ENCODE data around the gene FRMD1.

Gene FRMD1

DNA sequence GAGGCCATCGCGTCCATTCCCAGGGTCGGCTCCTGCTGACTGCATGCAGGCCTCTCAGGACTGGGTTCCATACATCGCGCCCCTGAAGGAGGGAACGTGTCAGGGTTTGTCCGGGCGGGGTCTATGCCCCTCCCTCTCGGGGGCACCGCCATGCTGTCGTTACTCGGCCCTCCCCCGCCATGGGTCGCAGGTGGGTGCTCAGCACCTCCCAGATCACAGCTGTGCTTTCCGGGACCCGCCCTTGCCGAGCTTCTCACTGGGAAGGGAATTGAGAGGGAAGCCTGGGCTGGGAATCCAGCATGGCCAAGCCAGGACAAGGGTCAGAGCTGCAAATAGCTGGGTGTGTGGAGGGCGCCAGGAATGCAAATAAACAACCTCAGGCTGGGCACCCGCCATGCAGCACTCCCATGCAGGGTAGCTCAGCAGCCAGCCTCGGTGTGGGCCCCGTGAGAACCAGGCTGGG, at the start of gene FRMD1:
FRMD1 (minus strand) TSS at position 270 of the 463 bp plus-strand sequence; CDS start at position 152, 118 bp downstream.
- no peak for DNase-seq

DNA sequence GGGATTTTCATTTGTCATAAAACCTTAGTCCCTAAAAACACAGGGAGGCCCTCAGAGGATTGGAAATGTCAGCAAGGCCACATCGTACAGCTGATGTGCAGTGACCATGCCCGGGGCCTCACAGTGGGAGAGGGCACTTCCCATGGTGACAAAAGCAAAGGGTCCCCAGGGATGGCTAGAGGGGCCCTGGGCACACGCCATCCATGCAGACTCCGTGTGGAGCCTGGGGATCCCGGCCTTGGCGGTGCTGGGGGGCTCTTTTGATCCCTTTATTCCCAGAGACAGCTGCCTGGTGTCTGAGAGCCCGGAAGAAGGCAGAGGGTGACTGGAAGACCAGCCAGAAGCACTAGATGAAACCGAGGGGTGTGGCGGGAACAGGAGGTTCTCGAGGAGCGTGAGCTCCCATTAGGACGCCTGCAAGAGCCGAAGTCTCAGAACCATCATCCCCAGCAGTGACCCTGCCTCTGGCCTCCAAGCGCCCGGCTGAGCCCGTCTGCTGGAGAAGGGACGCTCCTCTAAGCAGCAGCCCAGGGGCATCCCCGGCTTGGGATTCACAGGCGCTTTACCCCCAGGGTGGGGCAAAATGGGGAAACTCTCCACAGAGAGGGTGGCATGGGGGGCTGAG, 49.1 kb upstream of the FRMD1 start:
- no peak for DNase-seq

DNA sequence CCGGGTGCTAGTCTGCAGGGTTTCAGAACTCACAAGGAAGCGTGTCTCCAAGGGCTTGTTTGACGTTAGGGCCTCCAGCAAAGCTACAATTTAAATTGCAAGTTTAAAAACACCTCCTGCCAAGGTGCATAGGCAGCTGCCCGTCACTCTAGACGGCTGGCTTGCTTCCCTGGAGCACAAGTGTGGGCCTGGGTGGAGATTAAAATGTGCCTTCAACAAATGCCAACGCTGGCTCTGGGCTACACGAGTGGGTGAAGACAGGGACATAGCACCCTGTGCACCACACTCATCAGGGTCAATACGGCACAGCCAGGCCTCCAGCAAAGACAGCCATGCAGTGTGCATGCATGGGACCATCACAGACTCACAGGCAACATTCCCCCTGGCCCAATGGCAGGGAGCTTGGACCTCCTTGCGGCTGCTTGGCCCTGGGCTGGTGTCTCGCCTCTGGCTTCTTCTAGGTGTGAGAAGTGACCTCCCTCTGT, 48.4 kb upstream of the FRMD1 start:
- DNase-seq = no peak

DNA sequence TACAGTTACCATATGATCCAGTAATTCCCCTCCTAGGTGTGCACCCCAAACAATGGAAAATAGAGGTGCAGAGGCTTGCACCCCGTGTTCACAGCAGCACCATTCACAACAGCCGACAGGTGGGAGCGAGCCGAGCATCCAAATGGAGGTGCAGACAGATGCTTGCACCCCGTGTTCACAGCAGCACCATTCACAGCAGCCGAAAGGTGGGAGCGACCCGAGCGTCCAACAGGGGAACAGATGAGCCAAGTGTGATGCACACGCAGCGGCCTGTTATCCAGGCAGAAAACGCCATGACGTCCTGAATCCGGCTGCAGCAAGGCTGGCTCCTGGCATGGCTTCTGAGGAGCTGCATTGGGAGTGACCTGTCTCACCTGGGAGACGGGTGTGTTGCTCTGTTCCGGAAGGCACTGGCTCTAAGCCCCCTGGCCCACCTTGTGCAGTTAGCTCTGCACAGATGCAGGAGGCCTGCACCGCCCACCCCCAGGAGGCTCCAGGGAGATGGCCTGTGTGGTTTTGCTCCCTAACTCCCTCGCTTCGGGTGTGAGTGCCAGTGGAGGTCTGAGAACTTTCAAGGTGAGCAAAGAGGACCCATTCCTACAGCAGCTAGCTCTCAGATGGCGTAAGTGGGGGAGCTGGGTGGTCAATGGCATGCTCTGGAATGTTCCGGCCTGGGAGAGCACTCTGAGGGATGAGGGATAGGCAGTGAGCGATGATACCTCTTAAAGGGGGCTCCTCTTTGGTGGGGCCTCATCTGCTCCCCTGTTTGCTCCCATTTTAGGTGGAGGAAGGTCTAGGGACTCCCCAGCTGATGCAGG, 47.8 kb upstream of the FRMD1 start:
- DNase-seq = no peak

DNA sequence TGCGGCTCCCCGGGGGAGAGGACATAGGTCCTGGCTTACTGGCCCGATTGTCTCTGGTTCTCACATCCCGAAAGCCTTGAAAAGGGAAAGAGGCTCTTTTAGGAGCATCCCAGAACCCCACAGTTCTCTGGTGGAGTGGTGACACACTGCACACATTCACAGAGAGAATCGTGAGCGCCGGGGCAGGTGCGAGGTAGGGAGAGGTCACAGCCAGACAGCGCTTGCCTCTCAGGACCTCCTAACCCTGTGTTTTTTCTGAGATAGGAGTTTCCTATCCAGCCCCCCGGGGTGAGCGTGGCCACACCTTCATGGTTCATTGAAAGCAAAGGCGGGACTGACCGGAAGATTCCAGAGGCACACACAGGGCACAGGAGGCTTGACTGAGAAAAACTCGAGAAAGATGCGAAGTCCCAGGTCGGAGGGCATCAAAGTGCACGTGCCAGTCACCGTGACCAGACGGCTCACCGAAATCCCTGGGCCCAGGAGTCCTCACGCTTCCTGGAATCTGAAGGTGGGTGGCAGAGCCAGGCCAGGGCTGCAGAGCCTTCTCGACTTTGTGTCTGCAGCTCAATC, 46.5 kb upstream of the FRMD1 start:
- no peak for DNase-seq

DNA sequence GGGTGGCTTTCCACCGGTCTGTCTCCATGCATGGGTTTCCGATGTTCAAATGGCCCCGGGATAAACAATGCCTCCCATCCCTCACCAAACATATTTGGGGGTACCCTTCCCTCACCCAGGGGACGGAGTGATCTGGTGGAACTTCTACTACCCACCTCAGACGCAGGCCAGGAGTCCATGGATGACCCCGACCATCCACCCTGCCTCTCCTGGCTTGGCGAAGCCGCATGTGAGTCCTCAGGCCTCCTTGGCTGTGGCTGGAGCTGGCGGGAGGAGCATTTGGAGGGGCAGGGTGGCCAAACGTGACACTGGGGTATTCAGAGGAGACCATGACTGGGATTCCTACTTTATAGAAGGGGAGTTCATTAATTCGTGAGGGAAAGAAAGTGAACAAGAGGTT, 45.9 kb upstream of the FRMD1 start:
- no peak for DNase-seq

DNA sequence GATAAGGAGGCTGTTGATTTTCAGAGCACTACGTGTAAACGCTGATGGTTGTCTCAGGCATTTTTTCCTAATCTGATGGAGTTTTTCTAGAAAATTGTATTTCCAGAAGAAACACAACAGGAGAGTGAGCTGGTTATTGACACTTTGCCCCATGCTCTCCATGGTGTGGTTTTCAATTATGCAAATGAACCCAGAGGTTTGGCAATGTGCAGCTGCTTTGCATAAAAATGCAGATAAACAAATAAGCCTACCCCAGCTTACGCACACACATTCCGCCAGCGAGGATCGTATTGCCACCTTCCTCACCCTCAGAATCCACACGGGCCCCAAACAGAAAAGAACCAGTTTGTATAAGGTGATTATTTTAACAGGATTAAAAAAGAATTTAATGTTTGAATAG, 45.1 kb upstream of the FRMD1 start:
- no peak for DNase-seq

DNA sequence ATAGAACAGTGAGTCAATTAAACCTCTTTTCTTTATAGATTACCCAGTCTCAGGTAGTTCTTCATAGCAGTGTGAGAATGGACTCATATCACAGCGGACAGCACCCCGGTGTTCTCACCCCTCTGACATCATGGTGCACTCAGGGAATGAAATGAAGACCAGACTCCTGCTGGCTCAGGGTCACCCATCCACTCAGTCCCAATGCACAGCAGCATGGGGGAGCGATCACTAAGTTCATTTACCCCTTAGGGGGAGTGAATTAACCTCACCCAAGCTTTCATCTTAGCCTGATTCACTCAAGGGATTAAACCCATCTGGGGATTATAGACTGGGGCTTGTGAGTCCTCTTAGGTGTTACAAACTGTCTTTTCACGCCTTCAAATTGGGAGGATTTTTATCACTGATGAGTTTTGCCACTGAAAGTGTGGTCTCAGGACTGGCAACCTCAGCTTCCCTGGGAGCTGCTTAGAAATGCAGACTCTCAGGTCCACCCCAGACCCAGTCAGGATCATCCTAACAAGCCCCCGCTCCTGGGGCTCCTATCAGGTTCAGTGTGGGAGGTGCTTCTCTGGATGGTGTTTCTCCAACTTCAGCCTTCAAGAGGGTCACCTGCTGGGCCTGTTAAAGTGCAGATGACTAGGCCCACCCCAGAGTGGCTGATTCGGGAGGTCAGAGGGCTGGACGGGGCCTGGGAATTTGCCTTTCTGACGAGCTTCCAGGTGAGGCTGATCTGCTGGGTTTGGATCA, 44.3 kb upstream of the FRMD1 start:
- no peak for DNase-seq

DNA sequence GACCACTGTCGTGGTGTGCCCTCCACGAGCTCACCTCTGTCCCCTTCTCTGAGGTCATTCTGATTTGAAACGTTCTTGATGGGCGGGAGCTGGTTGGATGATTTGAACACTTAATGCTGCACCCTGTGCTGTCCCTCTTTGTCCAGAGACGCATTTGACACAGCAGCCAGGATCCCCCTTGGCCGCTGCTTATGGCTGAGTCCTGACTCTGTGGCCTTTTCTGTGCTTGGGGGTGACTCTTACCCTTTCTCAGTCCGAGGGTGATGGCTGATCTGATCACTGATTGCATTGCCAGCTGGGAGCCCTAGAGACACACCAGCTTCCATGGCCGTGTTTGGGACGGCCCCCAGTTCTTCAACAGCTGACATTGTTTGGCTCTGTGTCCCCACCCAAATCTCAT, 43.5 kb upstream of the FRMD1 start:
- no peak for DNase-seq

DNA sequence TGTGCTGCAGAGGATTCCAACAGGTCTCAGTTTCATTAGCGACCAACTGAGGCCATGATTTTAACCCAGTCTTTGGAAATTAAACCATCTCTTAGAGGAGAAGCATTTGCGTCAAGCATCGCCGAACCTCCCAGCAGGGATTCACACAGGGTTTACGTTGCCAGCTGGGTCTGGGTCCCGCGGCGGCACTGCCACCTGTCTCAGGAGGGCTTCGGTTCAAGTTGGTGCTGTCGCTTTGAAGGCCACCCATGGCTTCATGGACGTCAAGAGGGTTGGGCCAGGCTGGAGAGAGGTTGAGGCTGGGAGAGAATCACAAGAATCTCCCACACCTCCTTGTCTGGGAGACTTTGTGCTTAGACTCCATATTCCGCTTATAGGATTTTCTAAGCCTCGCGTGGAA, 43.0 kb upstream of the FRMD1 start:
- no peak for DNase-seq

DNA sequence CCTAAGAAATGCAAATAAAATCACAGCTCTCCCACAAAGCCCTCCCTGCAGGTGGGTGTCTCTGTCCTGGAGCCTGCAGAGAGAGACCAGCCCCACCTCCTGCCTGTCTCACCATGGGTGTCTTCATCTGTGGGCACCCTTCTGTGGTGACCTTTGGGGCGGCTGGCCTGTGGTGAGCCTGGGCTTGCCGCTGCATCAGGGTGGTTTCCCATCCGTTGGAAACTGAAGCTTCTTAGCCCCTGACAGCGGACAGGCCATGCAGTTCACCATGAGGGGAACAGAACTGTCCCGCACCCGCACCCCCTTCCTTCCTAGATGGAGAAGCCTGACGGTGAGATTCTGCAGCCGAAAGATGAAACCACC, 42.3 kb upstream of the FRMD1 start:
- no peak for DNase-seq

DNA sequence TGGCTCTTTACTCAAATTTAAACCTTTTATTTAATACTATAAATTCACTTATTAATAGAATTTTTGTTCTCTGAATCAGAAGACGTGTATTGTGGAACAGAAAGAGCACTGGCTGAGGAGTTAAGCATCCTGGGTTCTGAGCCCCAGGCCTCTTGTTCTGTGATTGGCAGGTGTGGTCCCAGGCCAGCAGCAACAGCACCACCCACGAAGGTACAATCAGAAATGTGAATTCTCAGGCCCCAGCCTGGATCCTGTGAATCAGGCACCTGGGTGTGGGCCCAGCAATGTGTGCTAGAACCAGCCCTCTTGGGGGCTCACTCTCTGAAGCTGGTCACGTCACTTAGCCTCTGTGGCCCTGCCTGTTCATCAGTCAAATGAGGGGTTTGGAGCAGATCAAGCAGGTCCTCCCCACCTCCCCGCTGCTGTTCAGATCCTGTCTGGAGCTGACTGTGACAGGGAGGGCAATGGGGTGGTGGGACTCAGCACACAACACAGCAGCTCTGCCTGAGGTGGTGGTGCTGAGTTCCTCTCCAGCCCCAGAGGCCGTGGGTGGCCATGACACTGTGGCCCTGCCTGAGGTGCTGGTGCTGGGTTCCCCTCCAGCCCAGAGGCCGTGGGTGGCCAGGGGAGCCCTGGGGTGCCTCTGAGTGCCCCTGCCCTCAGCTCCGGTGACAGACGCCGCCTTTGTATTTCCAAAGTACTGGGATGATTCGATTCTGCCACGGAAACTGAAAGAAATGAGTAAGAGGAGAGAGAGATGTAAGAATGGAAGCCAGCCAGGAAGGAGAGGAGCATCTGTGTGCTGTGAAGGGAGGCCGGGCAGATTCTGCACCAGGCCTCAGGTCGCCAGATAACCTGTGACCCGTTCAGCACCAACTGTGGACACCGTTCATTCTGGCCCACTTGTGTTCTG, 41.6 kb upstream of the FRMD1 start:
- no peak for DNase-seq

DNA sequence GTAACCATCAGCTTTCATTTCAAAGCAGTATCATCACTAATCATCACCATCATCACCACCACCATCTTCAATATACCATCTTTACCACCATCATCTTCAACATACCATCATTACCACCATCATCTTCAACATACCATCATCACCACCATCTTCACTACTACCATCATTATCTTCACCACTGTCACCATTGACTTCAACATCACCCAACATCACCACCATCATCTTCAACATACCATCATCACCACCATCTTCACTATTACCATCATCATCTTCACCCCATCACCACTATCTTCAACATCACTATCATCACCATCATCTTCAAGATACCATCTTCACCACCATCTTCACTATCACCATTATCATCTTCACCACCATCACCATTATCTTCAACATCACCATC, 40.5 kb upstream of the FRMD1 start:
- DNase-seq = no peak

DNA sequence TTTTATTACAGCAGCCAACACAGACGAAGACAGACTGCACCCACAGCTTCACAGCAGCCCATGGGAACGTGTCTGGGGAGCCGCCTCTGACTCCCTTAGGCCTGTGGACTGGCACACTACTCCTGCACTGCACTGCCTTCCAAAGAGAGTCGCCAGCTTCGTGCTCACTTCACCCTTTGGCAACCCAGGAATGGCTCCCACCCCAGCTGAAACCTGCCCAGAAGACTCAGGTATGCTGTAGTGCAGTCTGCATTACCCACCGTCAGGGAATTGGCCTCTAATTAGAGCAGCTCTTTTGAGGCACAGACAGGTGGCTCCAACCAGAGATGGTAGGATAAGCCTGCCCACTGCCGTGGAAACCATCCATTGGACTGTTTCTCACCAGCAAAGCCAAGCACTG, 39.9 kb upstream of the FRMD1 start:
- DNase-seq = no peak

DNA sequence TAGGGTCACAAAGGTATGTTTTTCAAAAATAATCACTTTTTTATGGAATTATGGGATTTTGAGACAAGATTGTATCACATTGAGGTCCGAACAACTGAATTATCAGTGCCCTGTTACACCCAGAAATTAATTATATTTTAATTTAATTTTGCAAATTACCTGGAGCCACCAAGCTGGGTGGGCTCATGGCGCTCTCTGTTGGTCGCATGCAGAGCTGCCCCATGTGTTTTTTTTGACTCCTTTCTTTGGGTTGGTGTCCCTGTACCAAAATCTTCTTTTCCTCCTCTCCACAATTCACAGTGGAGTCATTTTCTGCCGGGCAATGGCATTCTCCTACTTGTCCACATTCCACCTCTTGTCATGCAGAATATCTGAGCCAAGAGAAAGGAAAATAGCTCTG, 38.9 kb upstream of the FRMD1 start:
- no peak for DNase-seq

DNA sequence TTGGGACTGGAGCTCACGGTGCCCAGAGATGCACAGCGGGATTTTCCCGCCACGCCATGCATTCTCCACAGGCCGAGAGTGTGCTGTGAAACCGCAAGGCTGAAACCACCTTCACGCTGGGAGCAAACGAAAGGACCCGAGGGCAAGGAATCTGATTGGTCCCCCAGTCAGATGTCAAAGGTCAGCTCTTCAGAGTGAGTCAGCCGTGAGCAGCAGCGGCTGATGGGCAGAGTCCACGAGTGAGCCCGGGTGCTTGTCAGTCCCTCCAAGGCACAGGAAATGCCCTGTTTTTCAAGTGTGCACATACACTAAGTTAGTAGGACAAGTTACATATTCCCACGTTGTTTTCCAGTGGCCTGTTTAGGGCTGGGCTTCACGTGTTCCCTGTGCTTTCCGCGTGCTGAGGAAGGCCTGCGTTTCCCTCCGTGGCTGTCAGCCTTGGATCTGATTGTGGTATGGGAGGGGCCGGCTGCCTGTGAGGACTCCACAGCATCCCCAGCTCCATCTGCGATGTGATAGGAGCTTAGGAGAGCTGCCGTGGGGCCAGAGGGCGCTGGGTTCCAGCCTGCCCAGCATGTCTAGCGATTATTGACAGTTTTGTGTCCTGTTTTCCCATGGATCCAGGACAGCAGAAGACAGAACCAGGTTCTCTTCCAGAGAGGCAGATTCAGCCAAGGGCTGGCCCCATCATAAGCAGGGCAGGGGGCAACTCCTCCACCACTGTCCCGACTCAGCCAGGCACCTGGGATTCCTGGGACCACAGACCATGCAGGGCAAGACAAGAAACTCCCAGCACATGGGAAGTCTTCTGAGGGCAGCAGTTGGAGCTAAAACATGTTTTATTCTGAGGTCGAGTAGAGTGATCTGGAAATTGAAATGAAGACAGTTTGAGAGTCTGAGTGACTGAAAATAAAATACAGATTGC, 38.2 kb upstream of the FRMD1 start:
- DNase-seq = no peak

DNA sequence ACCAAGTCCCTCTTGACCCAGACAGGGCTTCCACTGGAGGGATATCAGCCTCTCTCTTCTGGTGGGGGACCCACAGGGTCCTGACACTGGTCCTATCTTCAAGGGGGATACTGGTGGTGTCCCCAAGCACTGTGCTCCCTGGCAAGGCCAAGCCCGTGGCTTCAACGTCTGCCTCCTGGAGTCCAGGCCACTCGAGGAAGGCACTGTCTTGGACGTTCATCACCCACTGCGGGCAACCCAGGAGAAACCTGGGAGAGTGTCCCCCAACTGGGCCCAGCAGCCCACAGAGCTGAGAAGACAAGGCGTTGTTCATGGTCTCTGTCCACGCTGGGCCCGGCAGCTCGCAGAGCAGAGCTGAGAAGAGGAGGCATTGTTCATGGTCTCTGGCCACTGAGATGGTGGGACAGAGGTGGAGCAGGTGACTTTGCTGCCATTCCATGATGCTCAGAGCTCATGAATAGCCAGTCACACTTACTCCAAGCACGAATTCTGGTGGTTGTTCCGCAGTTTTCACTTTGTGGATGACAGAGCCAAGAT, 37.5 kb upstream of the FRMD1 start:
- no peak for DNase-seq

DNA sequence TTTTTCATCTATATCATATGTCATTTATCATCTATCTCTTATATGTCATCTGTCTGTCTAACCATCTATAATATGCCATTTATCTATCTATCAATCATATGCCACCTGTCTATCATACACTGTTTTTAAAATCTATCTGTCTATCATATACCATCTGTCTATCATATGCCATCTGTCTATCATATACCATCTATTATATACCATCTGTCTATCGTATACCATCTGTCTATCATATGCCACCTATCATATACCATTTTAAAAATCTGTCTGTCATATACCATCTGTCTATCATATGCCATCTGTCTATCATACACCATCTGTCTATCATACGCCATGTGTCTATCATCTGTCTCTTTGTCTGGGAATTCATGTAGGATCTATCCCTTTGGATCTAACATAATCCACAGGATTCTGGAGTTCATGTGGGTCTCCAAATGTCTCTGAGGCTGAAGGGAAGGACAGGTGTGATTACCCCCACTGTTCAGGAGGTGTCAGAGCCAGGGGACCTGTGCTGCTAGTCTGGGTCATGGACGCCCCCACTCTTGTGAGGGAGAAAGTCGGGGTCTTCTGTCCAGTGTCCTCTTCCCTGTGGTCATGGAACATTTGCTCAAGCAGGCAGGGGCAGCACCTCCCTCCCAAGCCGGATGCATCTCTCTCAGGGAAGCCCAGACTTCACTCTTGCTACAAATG, 36.9 kb upstream of the FRMD1 start:
- no peak for DNase-seq

DNA sequence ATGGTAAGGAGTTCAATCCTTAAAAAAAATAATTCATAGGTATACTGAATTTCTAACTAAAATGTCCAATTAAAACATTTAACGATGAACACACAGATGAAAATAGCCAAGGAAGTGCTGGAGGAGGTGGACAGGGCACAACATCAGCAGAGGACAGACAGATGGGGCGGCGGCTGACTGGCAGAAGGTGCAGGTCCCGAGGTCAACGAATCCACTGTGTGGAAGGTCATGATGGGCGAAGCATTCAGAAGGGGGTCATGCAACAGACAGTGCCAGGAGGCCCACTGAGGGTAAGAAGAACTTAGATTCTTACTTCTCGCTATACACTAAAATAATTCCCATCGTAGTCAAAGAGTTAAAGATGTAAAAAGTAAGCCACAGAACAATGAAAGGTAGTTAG, 34.2 kb upstream of the FRMD1 start:
- DNase-seq = no peak

DNA sequence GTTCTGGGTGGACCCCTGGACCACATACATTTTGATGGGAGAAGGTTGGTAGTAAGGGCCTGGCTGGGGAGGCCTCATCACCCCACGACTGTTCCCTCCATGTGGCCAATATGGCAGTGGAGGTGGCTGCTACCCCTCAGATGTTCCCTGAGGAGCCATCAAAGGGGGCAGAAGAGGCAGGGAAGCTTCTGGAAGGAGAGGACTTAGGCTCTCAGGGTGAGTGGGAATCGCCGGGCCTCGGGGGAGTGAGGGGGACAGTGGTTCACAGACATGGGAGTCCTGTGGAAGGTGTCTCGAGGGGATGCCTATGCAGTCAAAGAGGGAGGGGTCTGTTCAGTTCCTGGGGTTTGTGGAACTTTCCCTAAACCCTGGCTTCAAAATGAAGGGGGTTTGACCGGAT, 32.9 kb upstream of the FRMD1 start:
- DNase-seq = no peak

Data from CD4-positive, alpha-beta T cell treated with Interleukin-21 for 1 hour (primary cell).